ENCODE measurements around the gene NLGN1.

DNA sequence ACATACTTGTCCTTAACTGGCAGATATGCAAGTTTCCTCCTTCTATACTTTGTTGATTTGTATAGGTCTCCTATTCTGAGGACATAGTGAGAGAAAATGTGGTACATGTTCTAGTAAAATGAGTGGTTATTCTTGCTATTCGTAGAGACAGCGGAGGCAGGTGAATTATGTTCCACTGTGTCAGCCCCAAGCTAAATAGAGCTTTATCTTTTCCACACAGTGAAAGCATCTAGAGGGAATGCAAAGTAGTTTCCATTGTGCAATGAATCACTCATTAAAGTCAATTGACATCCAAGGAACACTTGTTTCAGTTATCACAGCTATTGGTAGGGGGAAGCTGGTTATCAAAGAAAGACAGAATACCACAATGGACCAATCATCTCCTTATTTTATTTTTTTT, 262.4 kb downstream of the NLGN1 start:
- TF ChIP-seq POLR2A (conservative IDR thresholded peaks at IDR 0.05), result no peak
- TF ChIP-seq, protein P1, sequence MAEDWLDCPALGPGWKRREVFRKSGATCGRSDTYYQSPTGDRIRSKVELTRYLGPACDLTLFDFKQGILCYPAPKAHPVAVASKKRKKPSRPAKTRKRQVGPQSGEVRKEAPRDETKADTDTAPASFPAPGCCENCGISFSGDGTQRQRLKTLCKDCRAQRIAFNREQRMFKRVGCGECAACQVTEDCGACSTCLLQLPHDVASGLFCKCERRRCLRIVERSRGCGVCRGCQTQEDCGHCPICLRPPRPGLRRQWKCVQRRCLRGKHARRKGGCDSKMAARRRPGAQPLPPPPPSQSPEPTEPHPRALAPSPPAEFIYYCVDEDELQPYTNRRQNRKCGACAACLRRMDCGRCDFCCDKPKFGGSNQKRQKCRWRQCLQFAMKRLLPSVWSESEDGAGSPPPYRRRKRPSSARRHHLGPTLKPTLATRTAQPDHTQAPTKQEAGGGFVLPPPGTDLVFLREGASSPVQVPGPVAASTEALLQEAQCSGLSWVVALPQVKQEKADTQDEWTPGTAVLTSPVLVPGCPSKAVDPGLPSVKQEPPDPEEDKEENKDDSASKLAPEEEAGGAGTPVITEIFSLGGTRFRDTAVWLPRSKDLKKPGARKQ (CRISPR knock-in tag; IDR thresholded peaks at IDR 0.05), result no peak
- TF ChIP-seq RBBP5 (IDR thresholded peaks at IDR 0.05; ENCODE audit: borderline replicate concordance, insufficient read depth, low read length, poor library complexity, severe bottlenecking), result no peak
- TF ChIP-seq KDM1A (IDR thresholded peaks at IDR 0.05), result no peak
- no peak for TF ChIP-seq ZBTB17 (CRISPR knock-in tag; IDR thresholded peaks at IDR 0.05)
- TF ChIP-seq, protein P2, sequence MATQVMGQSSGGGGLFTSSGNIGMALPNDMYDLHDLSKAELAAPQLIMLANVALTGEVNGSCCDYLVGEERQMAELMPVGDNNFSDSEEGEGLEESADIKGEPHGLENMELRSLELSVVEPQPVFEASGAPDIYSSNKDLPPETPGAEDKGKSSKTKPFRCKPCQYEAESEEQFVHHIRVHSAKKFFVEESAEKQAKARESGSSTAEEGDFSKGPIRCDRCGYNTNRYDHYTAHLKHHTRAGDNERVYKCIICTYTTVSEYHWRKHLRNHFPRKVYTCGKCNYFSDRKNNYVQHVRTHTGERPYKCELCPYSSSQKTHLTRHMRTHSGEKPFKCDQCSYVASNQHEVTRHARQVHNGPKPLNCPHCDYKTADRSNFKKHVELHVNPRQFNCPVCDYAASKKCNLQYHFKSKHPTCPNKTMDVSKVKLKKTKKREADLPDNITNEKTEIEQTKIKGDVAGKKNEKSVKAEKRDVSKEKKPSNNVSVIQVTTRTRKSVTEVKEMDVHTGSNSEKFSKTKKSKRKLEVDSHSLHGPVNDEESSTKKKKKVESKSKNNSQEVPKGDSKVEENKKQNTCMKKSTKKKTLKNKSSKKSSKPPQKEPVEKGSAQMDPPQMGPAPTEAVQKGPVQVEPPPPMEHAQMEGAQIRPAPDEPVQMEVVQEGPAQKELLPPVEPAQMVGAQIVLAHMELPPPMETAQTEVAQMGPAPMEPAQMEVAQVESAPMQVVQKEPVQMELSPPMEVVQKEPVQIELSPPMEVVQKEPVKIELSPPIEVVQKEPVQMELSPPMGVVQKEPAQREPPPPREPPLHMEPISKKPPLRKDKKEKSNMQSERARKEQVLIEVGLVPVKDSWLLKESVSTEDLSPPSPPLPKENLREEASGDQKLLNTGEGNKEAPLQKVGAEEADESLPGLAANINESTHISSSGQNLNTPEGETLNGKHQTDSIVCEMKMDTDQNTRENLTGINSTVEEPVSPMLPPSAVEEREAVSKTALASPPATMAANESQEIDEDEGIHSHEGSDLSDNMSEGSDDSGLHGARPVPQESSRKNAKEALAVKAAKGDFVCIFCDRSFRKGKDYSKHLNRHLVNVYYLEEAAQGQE (IDR thresholded peaks at IDR 0.05; ENCODE audit: borderline replicate concordance), result no peak
- TF ChIP-seq, protein P2 (CRISPR knock-in tag; IDR thresholded peaks at IDR 0.05; ENCODE audit: low read depth), result no peak
- TF ChIP-seq, protein P3, sequence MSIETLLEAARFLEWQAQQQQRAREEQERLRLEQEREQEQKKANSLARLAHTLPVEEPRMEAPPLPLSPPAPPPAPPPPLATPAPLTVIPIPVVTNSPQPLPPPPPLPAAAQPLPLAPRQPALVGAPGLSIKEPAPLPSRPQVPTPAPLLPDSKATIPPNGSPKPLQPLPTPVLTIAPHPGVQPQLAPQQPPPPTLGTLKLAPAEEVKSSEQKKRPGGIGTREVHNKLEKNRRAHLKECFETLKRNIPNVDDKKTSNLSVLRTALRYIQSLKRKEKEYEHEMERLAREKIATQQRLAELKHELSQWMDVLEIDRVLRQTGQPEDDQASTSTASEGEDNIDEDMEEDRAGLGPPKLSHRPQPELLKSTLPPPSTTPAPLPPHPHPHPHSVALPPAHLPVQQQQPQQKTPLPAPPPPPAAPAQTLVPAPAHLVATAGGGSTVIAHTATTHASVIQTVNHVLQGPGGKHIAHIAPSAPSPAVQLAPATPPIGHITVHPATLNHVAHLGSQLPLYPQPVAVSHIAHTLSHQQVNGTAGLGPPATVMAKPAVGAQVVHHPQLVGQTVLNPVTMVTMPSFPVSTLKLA (conservative IDR thresholded peaks at IDR 0.05), result no peak
- TF ChIP-seq FOXJ3 (CRISPR knock-in tag; IDR thresholded peaks at IDR 0.05), result no peak
- TF ChIP-seq, protein P4, sequence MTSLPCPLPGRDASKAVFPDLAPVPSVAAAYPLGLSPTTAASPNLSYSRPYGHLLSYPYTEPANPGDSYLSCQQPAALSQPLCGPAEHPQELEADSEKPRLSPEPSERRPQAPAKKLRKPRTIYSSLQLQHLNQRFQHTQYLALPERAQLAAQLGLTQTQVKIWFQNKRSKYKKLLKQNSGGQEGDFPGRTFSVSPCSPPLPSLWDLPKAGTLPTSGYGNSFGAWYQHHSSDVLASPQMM (CRISPR knock-in tag; IDR thresholded peaks at IDR 0.05), result no peak
- TF ChIP-seq EWSR1 (IDR thresholded peaks at IDR 0.05; ENCODE audit: borderline replicate concordance, low read depth, partially characterized antibody), result no peak
- TF ChIP-seq SMC3 (conservative IDR thresholded peaks at IDR 0.05; ENCODE audit: insufficient read depth, low read depth, low read length), result no peak
- no peak for TF ChIP-seq TAF1 (IDR thresholded peaks at IDR 0.05; ENCODE audit: control insufficient read depth, extremely low read depth, insufficient read depth, low read length, severe bottlenecking)
